ENCODE data around the gene IL17RE. TPM values are rescaled to one million over a fixed set of nuclear protein-coding genes. Genes with fewer than 3 reads are reported as not detected.

IL17RE gene
- total RNA-seq, 1 experiment from 2014 or later = 77.3 TPM

- Mint-ChIP-seq H3K9me3 (ENCODE audit: unreplicated experiment) (no peaks in the 10 kb centered on the region), H3K27me3 (ENCODE audit: insufficient read depth, unreplicated experiment) (no peaks in the 10 kb centered on the region), H3K4me1 (ENCODE audit: low read depth, unreplicated experiment) (no peaks in the 10 kb centered on the region), H3K36me3 (ENCODE audit: insufficient read depth, unreplicated experiment) (peaks cover 65% of the 10 kb centered on the region), H3K27ac (ENCODE audit: unreplicated experiment) (no peak overlapping the region), H3K4me3 (ENCODE audit: unreplicated experiment) (no peak overlapping the region)
- H3K36me3 ChIP-seq (ENCODE audit: control insufficient read depth, insufficient read depth, low read length) = peaks cover 6% of the 10 kb centered on the region
- intact Hi-C loops (cut with micrococcal nuclease; ENCODE audit: unreplicated experiment) = no loop called here
- H3K27me3 ChIP-seq (replicated peaks; ENCODE audit: control insufficient read depth, insufficient read depth, low read length) = no peaks in the 10 kb centered on the region
- POLR2A ChIA-PET = no interaction called here
- no peak overlapping the region for H3K4me3 ChIP-seq (ENCODE audit: low read depth, low read length)
- no peak for DNase-seq
- BruUV-seq (replicated peaks) = no TSS peak
- TF ChIP-seq, protein P1, sequence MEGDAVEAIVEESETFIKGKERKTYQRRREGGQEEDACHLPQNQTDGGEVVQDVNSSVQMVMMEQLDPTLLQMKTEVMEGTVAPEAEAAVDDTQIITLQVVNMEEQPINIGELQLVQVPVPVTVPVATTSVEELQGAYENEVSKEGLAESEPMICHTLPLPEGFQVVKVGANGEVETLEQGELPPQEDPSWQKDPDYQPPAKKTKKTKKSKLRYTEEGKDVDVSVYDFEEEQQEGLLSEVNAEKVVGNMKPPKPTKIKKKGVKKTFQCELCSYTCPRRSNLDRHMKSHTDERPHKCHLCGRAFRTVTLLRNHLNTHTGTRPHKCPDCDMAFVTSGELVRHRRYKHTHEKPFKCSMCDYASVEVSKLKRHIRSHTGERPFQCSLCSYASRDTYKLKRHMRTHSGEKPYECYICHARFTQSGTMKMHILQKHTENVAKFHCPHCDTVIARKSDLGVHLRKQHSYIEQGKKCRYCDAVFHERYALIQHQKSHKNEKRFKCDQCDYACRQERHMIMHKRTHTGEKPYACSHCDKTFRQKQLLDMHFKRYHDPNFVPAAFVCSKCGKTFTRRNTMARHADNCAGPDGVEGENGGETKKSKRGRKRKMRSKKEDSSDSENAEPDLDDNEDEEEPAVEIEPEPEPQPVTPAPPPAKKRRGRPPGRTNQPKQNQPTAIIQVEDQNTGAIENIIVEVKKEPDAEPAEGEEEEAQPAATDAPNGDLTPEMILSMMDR (IDR thresholded peaks at IDR 0.05; ENCODE audit: insufficient read depth in 1 of 2, low read depth in 1 of 2, low read length in 1 of 2, severe bottlenecking in 1 of 2, unreplicated experiment in 1 of 2) = no peak
- peaks cover 6% of the 10 kb centered on the region; the same call in 1 of the 2 replicates for H3K4me1 ChIP-seq
- no peaks in the 10 kb centered on the region for H3K9me3 ChIP-seq
- CTCF ChIA-PET = no interaction called here
Observed at GRCh38 chr3:9908286-9908685, 5.6 kb downstream of the IL17RE start.

GRCh38 chr3:9909221-9910013 lies 6.8 kb downstream of the IL17RE start:
- TF ChIP-seq, protein P1 (IDR thresholded peaks at IDR 0.05; ENCODE audit: insufficient read depth in 1 of 2, low read depth in 1 of 2, low read length in 1 of 2, severe bottlenecking in 1 of 2, unreplicated experiment in 1 of 2) = no peak
- H3K36me3 ChIP-seq (ENCODE audit: control insufficient read depth, insufficient read depth, low read length) = peaks cover 9% of the 10 kb centered on the region
- H3K27me3 Mint-ChIP-seq (ENCODE audit: insufficient read depth, unreplicated experiment) = no peaks in the 10 kb centered on the region
- H3K27ac Mint-ChIP-seq (ENCODE audit: unreplicated experiment) = no peak overlapping the region
- H3K36me3 Mint-ChIP-seq (ENCODE audit: insufficient read depth, unreplicated experiment) = peaks cover 65% of the 10 kb centered on the region
- H3K4me1 ChIP-seq = peaks cover 9% of the 10 kb centered on the region; the same call in 1 of the 2 replicates
- H3K9me3 Mint-ChIP-seq (ENCODE audit: unreplicated experiment) = no peaks in the 10 kb centered on the region
- no peaks in the 10 kb centered on the region for H3K4me1 Mint-ChIP-seq (ENCODE audit: low read depth, unreplicated experiment)
- no peak overlapping the region for H3K4me3 ChIP-seq (ENCODE audit: low read depth, low read length)
- POLR2A ChIA-PET = no interaction called here
- no peak for DNase-seq
- no peak overlapping the region for H3K4me3 Mint-ChIP-seq (ENCODE audit: unreplicated experiment)
- CTCF ChIA-PET = no interaction called here
- no peaks in the 10 kb centered on the region for H3K9me3 ChIP-seq
- no peaks in the 10 kb centered on the region for H3K27me3 ChIP-seq (replicated peaks; ENCODE audit: control insufficient read depth, insufficient read depth, low read length)
- BruUV-seq (replicated peaks) = no TSS peak
- intact Hi-C loops (cut with micrococcal nuclease; ENCODE audit: unreplicated experiment) = no loop called here

GRCh38 chr3:9911863-9912262 lies 9.2 kb downstream of the IL17RE start:
- peaks cover 9% of the 10 kb centered on the region for H3K36me3 ChIP-seq (ENCODE audit: control insufficient read depth, insufficient read depth, low read length)
- H3K9me3 ChIP-seq = no peaks in the 10 kb centered on the region
- TF ChIP-seq, protein P1 (IDR thresholded peaks at IDR 0.05; ENCODE audit: insufficient read depth in 1 of 2, low read depth in 1 of 2, low read length in 1 of 2, severe bottlenecking in 1 of 2, unreplicated experiment in 1 of 2) = no peak
- H3K4me3 Mint-ChIP-seq (ENCODE audit: unreplicated experiment) = no peak overlapping the region
- DNase-seq = no peak
- no peak overlapping the region for H3K27ac Mint-ChIP-seq (ENCODE audit: unreplicated experiment)
- no peaks in the 10 kb centered on the region for H3K27me3 ChIP-seq (replicated peaks; ENCODE audit: control insufficient read depth, insufficient read depth, low read length)
- H3K27me3 Mint-ChIP-seq (ENCODE audit: insufficient read depth, unreplicated experiment) = no peaks in the 10 kb centered on the region
- no peaks in the 10 kb centered on the region for H3K4me1 Mint-ChIP-seq (ENCODE audit: low read depth, unreplicated experiment)
- CTCF ChIA-PET = no interaction called here
- peaks cover 17% of the 10 kb centered on the region for H3K4me1 ChIP-seq
- POLR2A ChIA-PET = interaction anchor here (0.6 kb wide), 1 partner anchor 30 kb away, joined by 12 read pairs; no protein-coding TSS in a partner anchor
- H3K36me3 Mint-ChIP-seq (ENCODE audit: insufficient read depth, unreplicated experiment) = peaks cover 59% of the 10 kb centered on the region
- no peak overlapping the region for H3K4me3 ChIP-seq (ENCODE audit: low read depth, low read length)
- no peaks in the 10 kb centered on the region for H3K9me3 Mint-ChIP-seq (ENCODE audit: unreplicated experiment)
- intact Hi-C loops (cut with micrococcal nuclease; ENCODE audit: unreplicated experiment) = no loop called here
- BruUV-seq (replicated peaks) = no TSS peak
